ENCODE data around the gene NKD2.
"Not testable (repeated sequence)": the region's sequence is repeated elsewhere in the genome, so short reads cannot be mapped to it uniquely, and the experiment has no call there.

The NKD2 gene

DNA sequence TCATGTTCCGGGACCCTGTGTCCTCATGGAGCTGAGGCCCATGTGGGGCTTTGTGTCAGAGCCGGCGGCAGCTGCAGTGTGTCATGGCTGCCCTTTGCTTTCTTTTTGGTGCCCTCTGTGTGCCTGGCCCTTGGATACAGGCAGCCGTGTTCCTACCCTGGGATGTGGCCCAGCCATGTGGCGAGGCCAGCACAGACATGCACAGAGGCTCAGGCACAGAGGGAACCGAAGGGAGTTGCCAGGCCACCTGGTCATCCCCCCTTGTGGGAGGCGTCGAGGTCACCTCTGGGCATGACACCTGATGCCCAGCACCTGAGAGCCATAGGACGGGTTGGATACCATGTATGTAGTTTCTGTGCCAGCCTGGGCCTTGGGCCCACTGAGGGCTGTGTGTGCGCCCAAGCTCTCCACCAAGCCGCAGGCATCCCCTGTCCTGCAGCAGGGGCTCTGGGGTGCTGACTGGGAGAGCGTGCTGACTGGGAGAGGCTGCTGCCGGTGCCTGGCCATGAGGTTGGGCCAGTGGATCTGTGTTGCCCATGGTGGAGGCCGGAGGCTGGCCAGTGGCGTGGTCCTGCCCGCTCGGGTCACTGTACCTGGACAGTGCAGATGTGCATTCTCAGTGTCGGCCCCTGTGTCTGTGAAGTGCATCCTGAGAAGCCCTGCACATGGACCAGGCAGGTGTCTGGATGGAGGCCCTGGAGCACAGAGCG is 4.8 kb downstream of the NKD2 start:
- DNase-seq (ENCODE audit: low spot score): no peak

DNA sequence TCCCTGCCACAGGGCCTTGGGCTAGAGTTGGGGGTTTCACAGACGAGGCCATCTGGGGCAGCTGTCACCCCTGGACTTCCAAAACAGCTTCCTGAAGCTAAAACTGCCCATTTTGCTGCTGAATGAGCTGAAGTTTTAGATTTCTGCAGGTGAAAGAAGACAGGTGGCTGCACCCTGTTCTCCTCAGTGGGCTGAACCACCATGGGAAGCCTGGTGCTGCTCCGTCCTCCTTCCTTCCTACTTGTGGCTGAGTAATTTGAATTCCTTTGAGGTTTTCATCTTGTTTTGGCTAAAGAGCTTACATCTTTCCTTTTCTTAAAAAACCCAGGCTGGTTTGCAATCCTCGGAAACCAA is 5.3 kb downstream of the NKD2 start:
- DNase-seq (ENCODE audit: low spot score): no peak

DNA sequence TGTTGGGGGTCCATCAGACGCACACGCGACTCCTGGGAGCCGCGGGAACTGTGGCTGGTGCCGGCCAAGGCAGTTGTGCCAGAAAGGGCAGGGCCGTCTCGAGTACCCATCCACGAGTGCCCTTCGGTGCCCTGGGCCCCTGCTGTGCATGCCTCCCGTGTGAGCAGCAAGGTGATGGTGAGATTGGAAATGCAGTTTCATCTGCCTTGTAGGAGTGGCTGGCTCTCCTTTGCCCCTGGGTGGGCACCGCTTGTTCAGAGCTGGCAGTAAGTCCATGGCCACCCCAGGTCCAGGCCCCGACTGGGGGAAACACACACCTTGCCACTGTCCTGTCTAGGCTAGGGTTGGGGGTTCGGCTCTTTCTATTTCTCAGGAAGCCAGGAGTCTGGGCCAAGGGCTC is 5.7 kb downstream of the NKD2 start:
- DNase-seq (ENCODE audit: low spot score): no peak

DNA sequence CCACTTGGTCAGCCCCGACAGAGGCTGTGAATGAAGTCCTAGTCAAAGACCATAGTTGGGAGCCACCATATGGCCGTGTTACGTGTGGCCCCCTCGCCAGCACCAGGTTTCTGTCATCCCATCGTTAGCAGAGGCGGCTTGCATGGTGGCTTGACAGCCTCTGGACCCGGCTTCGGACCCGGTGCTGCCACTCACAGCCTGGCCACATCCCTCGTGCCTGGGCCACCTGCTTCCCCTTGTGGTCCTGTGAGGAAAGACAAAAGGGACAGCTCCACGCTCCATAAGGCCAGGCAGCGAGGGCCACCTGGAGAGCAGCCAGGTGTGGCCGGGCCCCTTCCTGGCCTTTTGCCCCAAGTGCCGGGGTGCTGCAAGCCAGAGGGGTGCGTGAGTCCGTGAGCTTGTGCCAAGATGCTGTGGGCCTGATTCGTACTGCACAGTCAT is 6.2 kb downstream of the NKD2 start:
- no peak for DNase-seq (ENCODE audit: low spot score)

DNA sequence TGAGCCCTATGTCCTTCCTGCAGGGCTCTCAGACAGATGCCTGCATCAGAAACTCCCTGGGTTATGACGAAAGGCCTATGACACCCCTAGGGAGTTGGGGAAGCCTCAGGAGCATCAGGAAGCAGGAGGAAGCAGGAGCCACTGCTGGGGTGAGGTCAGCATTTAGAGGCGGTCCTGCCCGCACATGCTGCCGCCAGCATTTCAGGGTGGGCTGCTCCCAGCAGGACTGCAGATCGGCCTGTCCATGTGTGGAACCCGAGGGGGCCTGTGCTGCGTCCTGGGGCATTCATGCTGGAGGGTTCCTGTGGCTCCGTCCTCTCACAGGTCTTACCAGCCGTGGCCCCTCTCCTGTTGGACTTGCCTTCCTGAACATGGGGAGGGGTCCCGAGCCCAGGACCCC is 6.9 kb downstream of the NKD2 start:
- DNase-seq (ENCODE audit: low spot score): no peak

DNA sequence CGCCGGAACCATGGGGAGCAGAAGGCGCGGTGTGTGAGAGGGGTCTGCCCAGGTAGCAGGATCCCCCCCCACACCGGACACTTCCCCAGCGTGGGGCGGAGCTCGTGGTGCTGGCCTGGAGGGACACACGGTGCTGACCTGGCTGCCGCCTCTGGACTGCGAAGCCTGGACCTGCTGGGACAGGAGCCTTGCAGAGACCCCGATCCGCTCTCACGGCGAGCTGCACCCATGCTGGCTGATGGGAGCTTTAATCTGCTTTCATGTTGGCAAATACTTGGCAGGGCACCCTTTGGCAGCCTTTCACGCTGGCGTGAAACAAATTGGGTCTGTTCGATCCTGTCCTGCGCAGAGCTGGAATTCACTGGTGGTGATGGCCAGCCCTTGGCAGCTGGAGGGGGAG is 7.4 kb downstream of the NKD2 start:
- DNase-seq (ENCODE audit: low spot score): no peak

DNA sequence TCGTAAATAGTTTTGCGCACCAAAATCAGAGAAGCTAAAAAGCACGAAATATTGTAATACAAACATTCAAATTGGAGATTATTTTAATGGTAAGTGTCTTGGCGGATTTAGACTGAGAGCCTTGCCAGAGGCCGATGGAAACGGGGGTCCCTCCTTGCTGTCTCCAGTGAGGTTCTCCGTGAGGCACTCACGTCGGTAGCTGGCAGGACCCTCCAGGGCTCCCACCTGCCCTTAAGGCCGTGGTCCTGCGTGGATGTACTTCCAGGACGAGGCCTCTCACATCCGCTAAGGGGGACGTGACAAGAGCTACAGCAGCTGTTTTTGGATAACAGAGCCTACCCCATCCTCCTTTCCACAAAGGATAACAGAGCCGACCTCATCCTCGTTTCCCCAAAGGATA is 7.9 kb downstream of the NKD2 start:
- no peak for DNase-seq (ENCODE audit: low spot score)

DNA sequence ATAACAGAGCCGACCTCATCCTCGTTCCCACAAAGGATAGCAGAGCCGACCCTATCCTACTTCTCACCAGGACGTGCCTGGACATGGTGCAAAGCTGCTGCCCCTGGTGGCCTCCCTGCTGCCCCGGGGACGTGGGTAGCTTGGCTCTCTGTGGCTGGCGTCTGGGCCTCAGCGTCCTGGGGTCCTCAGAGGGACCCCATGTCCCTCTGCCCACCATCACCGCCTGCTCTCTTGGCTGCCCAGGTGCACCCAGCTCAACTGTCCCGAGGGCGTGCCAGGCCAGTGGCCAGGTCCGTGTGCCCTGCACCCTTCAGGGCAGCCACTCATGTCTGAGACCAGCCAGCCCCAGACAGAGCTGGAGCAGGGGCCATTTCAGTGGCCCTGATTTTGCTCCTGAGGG is 8.5 kb downstream of the NKD2 start:
- no peak for DNase-seq (ENCODE audit: low spot score)

DNA sequence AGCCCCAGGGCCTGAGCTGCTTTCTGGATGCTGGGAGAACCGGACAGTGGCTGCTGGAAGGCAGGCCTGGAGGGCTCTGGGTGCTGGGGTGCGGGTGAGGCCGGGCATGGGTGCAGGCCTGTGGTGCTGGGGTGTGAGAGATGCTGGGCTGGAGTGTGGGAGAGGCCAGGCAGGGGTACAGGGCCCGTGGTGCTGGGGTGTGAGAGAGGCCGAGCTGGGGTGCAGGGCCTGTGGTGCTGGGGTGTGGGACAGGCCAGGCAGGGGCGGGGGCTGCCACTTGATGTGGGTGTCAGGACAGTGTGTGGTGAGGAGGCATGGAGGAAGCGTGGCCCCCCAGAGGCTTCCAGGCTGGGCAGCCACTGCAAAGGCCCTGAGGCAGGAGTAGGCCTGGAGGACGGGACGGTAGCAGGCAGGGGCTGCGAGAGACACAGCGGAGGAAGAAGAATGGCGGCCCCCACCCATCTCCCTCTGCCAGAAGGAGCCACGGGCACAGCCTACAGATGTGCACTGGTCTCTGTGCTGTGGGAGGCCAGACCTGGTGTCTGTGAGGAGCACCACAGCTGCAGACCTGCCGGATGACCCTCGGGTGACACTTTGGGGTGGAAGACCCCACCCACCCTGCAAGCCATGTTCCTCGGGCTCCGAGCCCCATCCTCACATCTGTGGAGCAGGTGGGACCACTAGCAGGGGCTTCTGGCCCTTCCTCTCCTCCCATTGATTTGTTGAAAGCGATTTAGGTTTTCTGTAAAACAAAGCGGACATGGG is 9.3 kb downstream of the NKD2 start:
- DNase-seq (ENCODE audit: low spot score): no peak

DNA sequence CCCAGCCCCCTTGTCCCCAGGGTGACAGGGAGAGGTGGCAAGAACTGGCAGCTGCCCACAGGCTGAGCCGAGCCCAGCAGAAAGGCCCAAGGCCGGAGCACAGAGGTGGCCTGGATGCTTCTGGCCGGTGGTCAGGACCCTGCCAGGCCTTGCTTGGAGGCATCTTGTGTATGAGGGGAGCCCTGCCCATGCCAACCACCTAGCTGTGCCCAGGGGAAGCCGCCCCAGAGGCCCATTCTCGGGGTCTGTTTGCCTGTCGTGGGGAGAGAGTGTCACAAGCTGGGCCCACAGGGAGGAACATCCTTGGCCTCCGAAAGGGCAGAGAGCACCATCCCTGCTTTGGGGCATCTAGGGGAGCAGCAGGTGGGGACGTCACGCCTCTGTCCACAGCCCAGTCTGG is 10.0 kb downstream of the NKD2 start:
- no peak for DNase-seq (ENCODE audit: low spot score)

DNA sequence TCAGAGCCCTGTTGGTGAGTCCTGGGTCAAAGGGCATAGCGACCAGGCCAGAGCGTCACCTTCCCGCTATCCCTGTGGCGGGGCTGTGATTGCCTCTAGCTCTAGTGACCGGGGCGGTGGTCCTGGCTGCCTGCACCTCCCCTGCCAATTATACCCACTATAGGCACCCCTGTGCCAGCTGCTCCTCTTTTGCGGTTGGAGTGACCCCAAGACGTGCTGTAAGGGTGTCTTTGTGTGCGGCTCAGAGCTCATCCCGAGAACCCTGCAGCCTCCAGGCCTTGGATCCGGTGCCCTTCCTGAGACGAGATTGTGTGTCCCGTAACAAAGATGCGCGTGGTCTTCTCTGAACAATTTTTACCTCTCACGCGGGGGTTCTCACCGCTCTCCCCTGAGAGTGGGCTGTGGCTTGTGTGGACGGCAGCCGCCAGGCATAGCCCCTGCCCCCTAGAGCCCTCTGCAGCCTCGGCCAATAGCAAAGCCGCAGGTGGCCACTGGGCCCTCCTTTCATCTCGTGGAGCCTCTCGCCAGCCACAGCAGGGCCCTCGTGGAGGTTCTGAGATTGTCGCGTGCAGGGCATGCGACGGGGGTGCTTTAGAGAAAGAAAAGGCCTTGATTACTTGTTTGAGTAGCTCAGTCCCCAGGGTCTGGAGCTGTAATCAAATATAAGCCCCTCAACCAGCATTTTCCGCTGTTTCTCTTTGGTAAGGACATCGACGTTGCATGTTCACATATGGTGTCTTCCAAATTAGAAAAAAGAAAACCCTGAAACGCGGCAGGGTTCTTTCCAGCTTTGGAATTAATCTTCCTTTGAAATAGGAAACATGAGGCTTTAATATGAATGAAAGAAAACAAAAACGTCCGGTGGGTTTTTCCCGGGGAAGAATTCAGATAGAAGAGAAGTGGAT is 10.7 kb downstream of the NKD2 start:
- no peak for DNase-seq (ENCODE audit: low spot score)

DNA sequence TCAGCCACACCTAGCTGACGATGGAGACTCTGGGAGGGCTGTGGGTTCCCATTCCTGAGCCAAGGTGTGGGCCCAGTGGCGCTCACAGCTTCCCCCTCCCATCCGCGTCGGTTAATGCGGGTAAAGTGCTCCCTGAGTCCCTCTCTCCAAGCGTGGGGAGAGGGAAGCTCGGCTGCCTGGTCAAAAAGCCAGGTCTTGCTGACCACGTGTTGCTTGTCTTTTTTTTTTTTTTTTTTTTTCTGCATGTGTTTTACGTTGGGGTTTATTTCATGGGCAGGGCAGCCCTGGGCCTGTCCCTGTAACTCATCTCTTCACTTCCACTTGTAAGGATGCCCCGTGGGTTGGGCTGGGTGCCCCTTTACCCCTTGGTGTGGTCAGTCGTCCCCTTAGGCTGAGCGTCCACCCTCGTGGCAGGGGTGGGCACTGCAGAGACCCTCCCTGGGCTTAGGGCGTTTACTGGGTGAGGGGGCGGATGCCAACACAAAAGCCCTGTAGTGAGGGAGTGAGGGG is 11.9 kb downstream of the NKD2 start:
- no peak for DNase-seq (ENCODE audit: low spot score)

DNA sequence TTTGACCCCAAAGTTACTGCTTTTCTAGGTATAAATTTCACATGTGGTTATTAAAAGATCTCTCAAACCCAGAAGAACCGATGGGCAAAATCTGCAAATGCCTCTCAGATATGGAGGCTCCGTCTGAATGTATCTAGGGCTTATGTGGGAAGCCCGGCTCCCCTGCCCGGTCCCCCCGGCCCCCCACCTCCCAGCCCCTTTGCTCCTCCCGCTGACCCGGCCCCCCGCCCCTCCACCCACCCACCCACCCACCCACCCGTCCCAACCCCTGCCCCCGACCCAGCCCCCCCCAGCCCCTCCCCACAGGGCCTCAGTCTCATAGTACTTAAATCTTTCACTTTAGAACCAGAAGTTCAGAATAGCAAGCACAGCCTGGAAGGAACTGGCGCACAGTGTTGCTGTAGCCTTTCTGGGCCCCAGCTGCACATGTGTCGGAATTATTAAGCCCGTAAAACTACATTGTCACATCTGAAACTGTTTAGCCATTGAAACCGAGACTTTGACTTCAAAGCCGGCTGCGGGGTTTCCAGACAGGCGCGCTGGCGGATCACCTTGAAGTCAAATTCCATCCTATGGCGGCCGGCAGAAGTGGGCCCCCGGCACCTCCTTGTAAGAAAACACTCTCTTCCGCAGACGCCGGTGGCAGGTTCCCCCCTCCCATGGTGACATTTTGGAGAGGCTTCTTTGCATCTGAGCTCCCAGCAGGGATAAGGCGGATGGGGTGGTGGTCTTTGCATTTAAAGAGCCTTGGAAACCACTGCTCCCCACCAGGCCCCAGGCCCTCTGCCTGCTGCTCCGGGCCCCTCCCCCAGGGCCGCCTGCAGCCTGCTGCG is 12.8 kb downstream of the NKD2 start:
- DNase-seq (ENCODE audit: low spot score): no peak

DNA sequence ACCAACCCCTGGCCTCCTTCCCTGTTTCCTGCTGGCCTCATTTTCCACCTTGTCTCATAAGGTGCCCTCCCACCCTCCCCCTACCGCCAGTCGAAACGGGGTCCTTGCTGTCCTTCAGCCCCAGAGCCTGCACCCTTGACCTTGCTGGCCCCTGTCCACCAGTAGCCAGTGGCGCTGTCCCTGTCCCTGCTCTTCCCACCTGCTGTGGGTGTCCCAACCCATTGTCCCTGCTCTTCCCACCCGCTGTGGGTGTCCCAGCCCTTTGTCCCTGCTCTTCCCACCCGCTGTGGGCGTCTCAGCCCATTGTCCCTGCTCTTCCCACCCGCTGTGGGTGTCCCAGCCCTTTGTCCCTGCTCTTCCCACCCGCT is 13.4 kb downstream of the NKD2 start:
- DNase-seq (ENCODE audit: low spot score): not testable (repeated sequence)

DNA sequence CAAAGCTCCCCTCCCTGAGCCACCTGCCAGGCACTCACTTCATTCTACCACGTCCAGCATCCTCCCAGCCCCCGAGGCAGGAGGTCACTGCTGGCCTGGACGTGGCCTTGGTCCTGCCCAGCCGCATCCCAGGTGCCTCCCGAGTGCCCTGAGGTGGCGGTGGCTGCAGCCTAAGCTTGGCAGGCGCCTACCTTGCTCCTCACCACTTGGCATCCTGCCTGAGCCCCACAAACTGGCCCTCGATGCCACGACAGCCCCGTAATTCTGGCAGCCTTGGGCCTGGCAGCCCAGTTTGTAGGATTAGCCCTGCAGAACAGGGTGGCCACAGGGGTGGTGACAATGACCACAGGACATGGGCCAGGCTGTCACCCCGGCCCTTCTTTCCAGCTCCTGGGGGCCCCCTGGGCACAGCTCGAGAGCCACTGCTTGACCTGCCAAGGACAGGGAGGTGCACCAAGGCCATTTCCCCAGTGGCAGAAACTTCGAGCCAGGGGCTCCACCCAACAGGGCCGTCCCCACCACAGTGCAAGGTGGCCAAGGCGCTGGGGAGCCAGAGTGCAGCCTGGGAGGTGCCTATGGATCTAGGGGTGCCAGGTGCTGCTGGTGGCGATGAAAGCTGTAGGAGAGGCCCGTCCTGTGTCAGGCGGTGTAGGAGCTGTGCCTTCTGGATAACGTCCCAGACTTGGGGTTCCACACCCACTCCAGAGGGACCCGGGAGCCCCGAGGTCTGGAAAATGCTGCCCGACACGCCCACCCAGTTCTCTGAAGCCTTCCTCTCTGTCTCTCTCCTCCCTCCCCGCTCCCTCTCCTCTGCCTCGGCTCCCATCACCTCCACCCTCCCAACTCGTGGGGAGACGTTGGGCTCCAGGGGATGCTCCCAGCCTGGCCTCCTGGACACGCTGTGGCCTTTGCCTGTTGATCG is 18.4 kb downstream of the NKD2 start:
- no peak for DNase-seq (ENCODE audit: low spot score)

DNA sequence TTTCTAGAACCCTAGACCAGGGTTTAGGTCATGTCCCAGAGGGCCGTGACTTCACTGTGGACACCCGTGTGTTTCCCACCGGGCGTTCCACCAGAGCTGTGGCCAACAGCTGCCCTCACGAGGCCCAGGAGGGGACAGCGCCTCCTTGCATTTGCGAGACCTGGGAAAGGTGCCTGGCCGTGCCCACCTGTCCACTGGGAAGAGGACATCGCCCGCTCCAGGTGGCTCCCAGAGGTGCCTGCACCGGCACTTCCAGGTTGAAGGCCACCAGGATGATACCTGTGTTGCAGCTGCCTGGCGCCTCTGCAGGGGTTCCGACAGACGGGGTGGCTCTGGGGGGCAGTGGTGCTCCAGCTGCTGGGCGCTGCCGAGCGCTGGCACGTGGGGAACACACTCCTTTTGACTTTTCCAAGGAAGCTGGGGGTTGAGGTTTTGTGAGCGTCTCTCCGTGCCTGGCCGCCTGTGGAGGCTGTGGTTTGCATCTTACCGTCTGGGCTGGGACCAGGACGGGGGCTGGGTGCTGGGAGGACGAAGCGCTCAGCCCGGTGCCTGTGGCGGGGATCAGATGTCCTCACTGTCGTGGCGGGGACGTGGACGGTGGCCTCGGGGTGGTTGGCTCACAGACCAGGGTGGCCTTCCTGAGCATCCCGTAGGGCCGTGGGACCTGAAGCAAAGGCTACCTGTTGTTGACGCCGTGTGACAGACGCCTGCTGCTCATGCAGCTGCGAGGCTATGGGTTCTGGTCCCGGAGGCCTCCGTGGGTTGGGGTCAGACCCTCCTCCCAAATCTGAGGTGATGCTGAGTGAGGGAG is 19.2 kb downstream of the NKD2 start:
- no peak for DNase-seq (ENCODE audit: low spot score)

DNA sequence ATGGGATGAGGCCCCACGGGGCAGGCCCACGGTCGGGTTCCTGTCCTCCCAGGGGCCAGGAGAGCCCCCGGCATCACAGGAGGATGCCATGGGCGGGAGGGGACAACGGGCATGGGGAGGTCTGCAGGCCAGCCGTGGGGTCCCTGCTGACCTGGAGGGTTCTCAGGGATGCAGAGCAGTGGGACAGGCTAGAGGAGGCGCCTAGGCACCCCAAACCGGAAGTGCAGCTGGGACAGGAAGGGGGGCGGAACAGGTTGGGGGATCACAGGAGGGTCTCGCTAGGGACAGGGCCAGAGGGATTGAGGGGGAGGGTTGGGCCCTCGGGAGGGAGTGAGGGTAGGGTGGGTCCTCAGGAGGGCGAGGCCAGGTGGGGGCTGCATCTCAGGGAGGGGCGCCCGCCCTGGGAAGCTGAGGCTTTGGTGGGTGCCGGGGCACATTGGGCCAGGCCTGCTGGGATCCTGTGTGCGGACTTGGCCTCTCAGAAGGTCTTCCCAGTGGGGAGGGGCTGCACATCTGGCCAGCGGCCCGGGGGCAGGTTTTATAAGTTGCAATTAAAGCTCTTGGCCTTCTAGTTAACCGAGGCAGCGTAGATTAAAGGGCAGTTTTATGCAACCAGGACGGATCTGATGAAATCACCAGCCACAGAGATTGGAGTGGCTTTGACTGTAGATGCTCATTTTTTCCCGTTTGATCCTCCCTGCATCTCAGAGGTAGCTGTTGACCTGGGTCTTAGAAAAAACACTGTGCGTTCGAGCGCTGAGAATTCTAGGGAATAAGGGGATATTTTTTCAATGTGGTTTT is 20.1 kb downstream of the NKD2 start:
- DNase-seq (ENCODE audit: low spot score): no peak

DNA sequence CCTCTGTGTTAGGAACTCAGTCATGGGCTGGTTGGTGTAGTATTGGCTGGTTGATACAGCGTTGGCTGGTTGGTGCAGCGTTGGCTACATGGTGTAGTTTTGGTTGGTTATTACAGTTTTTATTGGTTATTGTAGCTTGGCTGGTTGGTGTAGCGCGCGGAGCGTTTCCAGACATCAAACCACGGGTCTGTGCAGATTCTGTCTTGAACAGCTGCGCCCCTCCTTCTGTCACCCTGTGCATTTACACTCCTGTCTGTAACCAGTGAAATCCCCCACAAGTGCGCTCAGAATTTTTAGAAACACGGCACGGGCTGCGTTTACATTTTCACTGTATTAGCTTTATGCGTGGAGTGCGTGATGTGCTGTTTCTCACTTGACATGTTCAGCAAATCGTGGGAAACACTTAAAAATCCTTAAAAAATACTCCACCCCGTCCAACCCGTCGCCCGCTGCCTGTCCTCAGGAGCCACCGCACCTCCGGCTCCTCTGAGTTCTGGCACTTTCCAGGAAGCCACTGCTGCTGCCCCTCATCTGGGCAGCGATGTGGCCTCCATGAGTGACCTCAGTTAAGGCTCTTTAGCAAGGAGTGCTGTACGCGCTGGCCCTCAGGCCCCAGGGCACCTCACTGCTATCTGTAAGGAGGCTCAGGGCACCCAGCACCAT is 20.8 kb downstream of the NKD2 start:
- DNase-seq (ENCODE audit: low spot score): no peak

Measured in CD4-positive, alpha-beta T cell treated with Interleukin-15 for 4 hours (primary cell).